Measurements from ENCODE around the gene ERBB2. TPM values are rescaled to one million over a fixed set of nuclear protein-coding genes. Genes with fewer than 3 reads are reported as not detected.
A peak's percentile ranks its signal among the peaks of the same experiment; 100 is the strongest.

The ERBB2 gene
- total and polyA plus RNA-seq, 9 of the 15 experiments (the other 6 are each of a cell fraction or from before 2014, with no cell fraction given): 0.74 to 5.6 (median 3.3) TPM

- TF ChIP-seq AFF1 (IDR thresholded peaks at IDR 0.05; ENCODE audit: low read depth in 1 of 2, partially characterized antibody in 2 of 2) (peak; percentile 37 to 52), ZBTB26 (CRISPR knock-in tag; IDR thresholded peaks at IDR 0.05) (peak; percentile 76), ZFP30 (CRISPR knock-in tag; IDR thresholded peaks at IDR 0.05; ENCODE audit: borderline replicate concordance) (no peak), RB1 (IDR thresholded peaks at IDR 0.05; ENCODE audit: low read depth) (peak; percentile 91), HMGXB4 (CRISPR knock-in tag; IDR thresholded peaks at IDR 0.05) (peak; percentile 98; the same call in 1 of the 2 replicates), SMARCE1 (IDR thresholded peaks at IDR 0.05) (peak; percentile 52; the same call in 1 of the 2 replicates), RBM34 (IDR thresholded peaks at IDR 0.05; ENCODE audit: borderline replicate concordance, insufficient read depth, low read length) (no peak), KLF13 (tag; IDR thresholded peaks at IDR 0.05; ENCODE audit: borderline replicate concordance, low read depth) (peak; percentile 65; the same call in 1 of the 2 replicates), E2F4 (CRISPR knock-in tag; IDR thresholded peaks at IDR 0.05; ENCODE audit: low read depth) (no peak), CBX1 (IDR thresholded peaks at IDR 0.05; ENCODE audit: low read depth) (peak; percentile 74; the same call in 1 of the 2 replicates)
Measured at GRCh38 chr17:39667945-39668924, 31.6 kb upstream of the ERBB2 start, which contains the start of gene PNMT (continued).
